ENCODE data around the gene TMEM89. TPM values are rescaled to one million over a fixed set of nuclear protein-coding genes. Genes with fewer than 3 reads are reported as not detected.

TMEM89 gene, protein sequence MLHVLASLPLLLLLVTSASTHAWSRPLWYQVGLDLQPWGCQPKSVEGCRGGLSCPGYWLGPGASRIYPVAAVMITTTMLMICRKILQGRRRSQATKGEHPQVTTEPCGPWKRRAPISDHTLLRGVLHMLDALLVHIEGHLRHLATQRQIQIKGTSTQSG
- not detected for polyA plus RNA-seq (2012; ENCODE audit: missing spikeins)

- FAIRE-seq, result no peak
- no peak for TF ChIP-seq TAF1 (IDR thresholded peaks at IDR 0.05; ENCODE audit: borderline replicate concordance, low read depth, low read length)
- no peak for TF ChIP-seq POLR2A (IDR thresholded peaks at IDR 0.05; ENCODE audit: low read depth, low read length)
Measured at GRCh38 chr3:48621461-48621869, at the start of gene TMEM89. TSS of gene TMEM89 (minus strand) at chr3:48621769. CDS start at chr3:48621756, 13 bp downstream.

GRCh38 chr3:48664929-48665328 is 43.4 kb upstream of the TMEM89 start:
- FAIRE-seq (no peak), DNase-seq (ENCODE audit: insufficient read length) (no peak)
- TF ChIP-seq POLR2AphosphoS5 (IDR thresholded peaks at IDR 0.05; ENCODE audit: low read depth, low read length) (no peak), POLR2A (IDR thresholded peaks at IDR 0.05; ENCODE audit: low read depth, low read length) (no peak), TAF1 (IDR thresholded peaks at IDR 0.05; ENCODE audit: borderline replicate concordance, low read depth, low read length) (no peak)

More at GRCh38 chr3:48621461-48621869, at the start of gene TMEM89:
- DNase-seq (ENCODE audit: insufficient read length), result no peak

- no peak for TF ChIP-seq POLR2A (IDR thresholded peaks at IDR 0.05; ENCODE audit: low read depth, low read length)
- no peak for TF ChIP-seq POLR2AphosphoS5 (IDR thresholded peaks at IDR 0.05; ENCODE audit: low read depth, low read length)
- TF ChIP-seq TAF1 (IDR thresholded peaks at IDR 0.05; ENCODE audit: borderline replicate concordance, low read depth, low read length), result no peak
- no peak for FAIRE-seq
- no peak for DNase-seq (ENCODE audit: insufficient read length)
Measured at GRCh38 chr3:48664313-48664644, 42.7 kb upstream of the TMEM89 start.

- TF ChIP-seq POLR2A (IDR thresholded peaks at IDR 0.05; ENCODE audit: low read depth, low read length), result peak; percentile 69; the same call in 1 of the 2 replicates
- peak; percentile 20; the same call in 1 of the 2 replicates for TF ChIP-seq TAF1 (IDR thresholded peaks at IDR 0.05; ENCODE audit: borderline replicate concordance, low read depth, low read length)
- TF ChIP-seq POLR2AphosphoS5 (IDR thresholded peaks at IDR 0.05; ENCODE audit: low read depth, low read length), result peak; percentile 72; the same call in 1 of the 2 replicates
- FAIRE-seq (peak; percentile 99), DNase-seq (ENCODE audit: insufficient read length) (peak; percentile 99)
Measured at GRCh38 chr3:48663489-48664312, 42.1 kb upstream of the TMEM89 start.

DNA sequence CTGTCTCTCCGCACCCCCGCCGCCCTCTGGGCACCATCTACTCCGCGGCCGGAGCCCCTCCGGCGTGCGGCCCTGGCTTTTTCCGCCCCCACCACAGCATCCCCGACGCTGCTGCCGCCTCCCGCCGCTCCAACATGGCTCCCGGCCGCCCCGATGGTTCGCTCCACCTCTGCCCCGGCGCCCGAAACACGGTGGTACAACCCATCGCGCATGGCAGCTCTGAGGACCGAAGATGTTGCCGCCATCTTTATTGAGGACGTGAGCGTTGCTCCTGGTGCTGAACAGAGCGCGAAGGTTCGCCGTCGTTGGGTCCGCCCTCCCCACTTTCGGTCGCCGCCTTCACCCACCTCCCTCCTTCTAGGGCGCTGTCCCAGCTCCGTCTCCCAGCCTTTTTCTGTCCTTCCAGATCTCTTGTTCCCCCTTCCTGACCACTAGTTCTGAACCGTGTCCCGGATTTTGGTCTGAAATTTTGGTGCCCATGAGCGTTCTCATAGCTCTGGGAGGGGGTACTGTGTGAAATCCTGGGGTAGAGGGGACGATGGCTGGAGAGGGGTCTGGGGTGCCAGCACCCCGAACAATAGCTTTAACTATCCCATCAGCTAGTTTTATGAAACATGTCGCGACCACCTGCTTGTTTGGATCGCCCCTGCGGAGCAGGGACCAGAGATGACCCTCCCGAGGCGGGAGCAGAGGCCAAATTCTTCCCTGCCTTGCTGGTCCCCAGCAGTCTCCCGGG is 41.4 kb upstream of the TMEM89 start, which contains the start of gene CELSR3:
Gene CELSR3 (minus strand): TSS at position 134 of the 736 bp plus-strand sequence. CDS start 252 bp downstream, outside the sequence.
- DNase-seq (ENCODE audit: insufficient read length) (peak; percentile 59), FAIRE-seq (peak; percentile 97)
- TF ChIP-seq POLR2AphosphoS5 (IDR thresholded peaks at IDR 0.05; ENCODE audit: low read depth, low read length), result peak; percentile 56; the same call in 1 of the 2 replicates
- no peak for TF ChIP-seq TAF1 (IDR thresholded peaks at IDR 0.05; ENCODE audit: borderline replicate concordance, low read depth, low read length)
- peak; percentile 40 for TF ChIP-seq POLR2A (IDR thresholded peaks at IDR 0.05; ENCODE audit: low read depth, low read length)

- TF ChIP-seq TAF1 (IDR thresholded peaks at IDR 0.05; ENCODE audit: borderline replicate concordance, low read depth, low read length) (no peak), POLR2AphosphoS5 (IDR thresholded peaks at IDR 0.05; ENCODE audit: low read depth, low read length) (no peak), POLR2A (IDR thresholded peaks at IDR 0.05; ENCODE audit: low read depth, low read length) (no peak)
- FAIRE-seq, result no peak
- no peak for DNase-seq (ENCODE audit: insufficient read length)
Measured at GRCh38 chr3:48662145-48662752, 40.7 kb upstream of the TMEM89 start.

DNA sequence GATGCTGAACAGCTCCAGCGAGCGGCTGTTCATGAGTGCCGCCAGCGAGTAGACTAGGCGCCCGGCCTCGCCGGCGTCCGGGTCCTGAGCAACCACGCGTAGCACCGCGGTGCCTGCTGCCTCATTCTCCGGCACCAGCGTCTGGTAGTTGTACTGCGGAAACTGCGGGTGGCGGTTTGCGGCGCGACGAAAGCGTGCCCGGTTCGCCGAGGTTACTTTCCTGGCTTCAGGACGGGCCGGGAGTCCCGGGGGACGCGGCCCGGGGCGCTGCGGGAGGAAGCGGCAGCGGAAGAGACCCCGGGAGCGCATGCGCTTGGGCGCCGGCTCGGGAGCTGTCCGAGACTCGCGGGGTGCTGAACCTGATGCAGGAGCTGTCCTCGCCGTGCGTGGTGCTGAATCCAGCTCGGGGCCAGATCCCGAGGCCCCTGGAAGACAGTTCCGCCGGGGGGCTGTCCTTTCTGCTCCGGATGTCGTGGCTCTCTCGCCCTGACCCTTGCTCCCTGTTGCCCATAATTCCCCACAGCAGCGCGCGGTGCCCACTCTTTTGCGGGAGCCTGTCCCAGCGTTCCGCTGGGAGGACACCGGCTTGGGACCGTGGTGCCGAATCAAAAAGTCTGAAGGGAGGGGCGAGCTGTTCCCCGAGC is 40.1 kb upstream of the TMEM89 start:
- no peak for TF ChIP-seq POLR2A (IDR thresholded peaks at IDR 0.05; ENCODE audit: low read depth, low read length)
- no peak for TF ChIP-seq TAF1 (IDR thresholded peaks at IDR 0.05; ENCODE audit: borderline replicate concordance, low read depth, low read length)
- TF ChIP-seq POLR2AphosphoS5 (IDR thresholded peaks at IDR 0.05; ENCODE audit: low read depth, low read length), result no peak
- peak; percentile 83 for DNase-seq (ENCODE audit: insufficient read length)
- FAIRE-seq, result peak; percentile 78

DNA sequence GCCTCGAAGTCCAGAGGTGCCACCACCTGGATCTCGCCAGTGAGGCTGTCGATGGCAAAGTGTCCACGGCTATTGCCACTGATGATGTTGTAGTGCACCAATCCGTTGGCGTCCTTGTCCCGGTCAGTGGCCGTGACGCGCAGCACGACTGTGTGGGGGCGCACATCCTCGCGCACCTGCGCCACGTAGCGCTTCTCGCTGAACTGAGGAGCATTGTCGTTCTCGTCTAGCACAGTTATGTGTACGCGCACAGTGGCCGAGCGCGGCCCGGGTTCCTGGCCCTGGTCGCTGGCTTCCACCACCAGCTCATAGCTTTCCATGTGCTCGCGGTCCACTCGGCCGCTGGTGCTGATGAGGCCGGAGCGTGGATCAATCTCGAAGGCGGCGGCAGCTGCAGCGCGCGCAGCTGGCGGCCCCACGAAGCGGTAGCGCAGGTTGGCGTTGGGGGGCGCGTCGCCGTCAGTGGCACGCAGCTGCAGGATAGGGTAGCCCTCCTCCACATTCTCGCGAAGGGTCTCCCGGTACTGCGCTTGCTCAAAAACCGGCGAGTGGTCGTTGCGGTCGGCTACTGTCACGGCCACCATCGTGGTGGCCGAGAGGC is 39.3 kb upstream of the TMEM89 start:
- FAIRE-seq (no peak), DNase-seq (ENCODE audit: insufficient read length) (no peak)
- TF ChIP-seq POLR2A (IDR thresholded peaks at IDR 0.05; ENCODE audit: low read depth, low read length) (no peak), POLR2AphosphoS5 (IDR thresholded peaks at IDR 0.05; ENCODE audit: low read depth, low read length) (no peak), TAF1 (IDR thresholded peaks at IDR 0.05; ENCODE audit: borderline replicate concordance, low read depth, low read length) (no peak)

DNA sequence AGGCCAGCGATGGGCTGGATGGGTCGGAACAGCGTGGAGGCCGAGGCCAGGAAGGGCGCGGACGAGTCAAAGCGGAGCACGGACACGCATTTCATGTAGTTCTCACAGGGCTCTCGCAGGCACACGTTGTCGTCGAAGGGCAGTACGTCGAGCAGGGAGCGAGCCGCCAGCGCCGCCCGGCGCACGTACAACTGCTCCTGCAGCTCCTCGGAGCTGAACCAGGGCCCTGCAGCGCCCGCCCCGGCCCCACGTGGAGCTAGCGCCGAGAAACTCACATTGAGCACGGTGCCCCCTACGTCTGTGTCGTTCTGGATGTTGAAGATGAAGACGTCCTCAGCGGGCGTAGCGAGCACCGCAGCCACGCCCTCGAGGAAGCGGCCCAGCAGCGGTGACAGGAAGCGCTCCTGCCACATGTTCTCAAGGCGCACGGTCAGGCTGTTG is 35.3 kb upstream of the TMEM89 start:
- TF ChIP-seq TAF1 (IDR thresholded peaks at IDR 0.05; ENCODE audit: borderline replicate concordance, low read depth, low read length) (no peak), POLR2A (IDR thresholded peaks at IDR 0.05; ENCODE audit: low read depth, low read length) (no peak), POLR2AphosphoS5 (IDR thresholded peaks at IDR 0.05; ENCODE audit: low read depth, low read length) (no peak)
- FAIRE-seq, result no peak
- DNase-seq (ENCODE audit: insufficient read length), result no peak

All from GM12892 (cell line).